PC-9 (cell line): ENCODE data around the gene MFAP2. TPM values are rescaled to one million over a fixed set of nuclear protein-coding genes. Genes with fewer than 3 reads are reported as not detected.

Source experiments
- BruUV-seq: library from RNA; stranded (reverse); fragments of 400-500 nt; replicated peaks from 2 replicates; lab custom pipeline; 2021; lab: Mats Ljungman, UMichigan
- CTCF ChIA-PET: fragments of 300-600 bp; sonication (Branson Sonifier 250); formaldehyde crosslinking; loops from one replicate; lab custom pipeline; 2022; ENCODE audit warnings: antibody characterized with exemption; lab: Charles Lee
- POLR2A ChIA-PET: fragments of 300-600 bp; sonication (Branson Sonifier 250); formaldehyde crosslinking; loops from one replicate; lab custom pipeline; 2022; ENCODE audit warnings: antibody characterized with exemption; ENCODE audit not compliant: unreplicated experiment; lab: Charles Lee
- DNase-seq, 2 experiments: peaks; one replicate each; pipeline versions ENCODE4 v3.0.0 to v3.0.0-alpha.2; 2015 to 2022; ENCODE audit warnings: mixed read lengths in 1 of 2
- H2AFZ ChIP-seq: fragments of 200-600 bp; sonication (generic); 2 replicates; pipeline ENCODE4 v1.8.1; 2017; ENCODE audit warnings: antibody characterized with exemption
- H3F3A ChIP-seq: fragments of 200-600 bp; sonication (generic); 2 replicates; pipeline ENCODE4 v1.8.1; 2017; ENCODE audit warnings: antibody characterized with exemption, mild to moderate bottlenecking, low read depth; ENCODE audit not compliant: insufficient read depth
- H3K27ac ChIP-seq: fragments of 200-600 bp; sonication (generic); 2 replicates; pipeline ENCODE4 v1.6.1; 2016; ENCODE audit warnings: mixed run types
- H3K27me3 ChIP-seq: fragments of 200-600 bp; sonication (generic); 2 replicates; pipeline ENCODE4 v1.6.1; 2016; ENCODE audit warnings: low read depth, mixed run types; ENCODE audit not compliant: insufficient read depth
- H3K36me3 ChIP-seq: fragments of 200-600 bp; sonication (generic); 2 replicates; pipeline ENCODE4 v1.6.1; 2016; ENCODE audit warnings: low read depth, mixed run types
- H3K4me1 ChIP-seq: fragments of 200-600 bp; sonication (generic); replicated peaks from 2 replicates; pipeline ENCODE4 v1.6.1; 2016; ENCODE audit warnings: mixed run types; ENCODE audit not compliant: insufficient read depth
- H3K4me2 ChIP-seq: fragments of 200-600 bp; sonication (generic); 2 replicates; pipeline ENCODE4 v1.6.1; 2017; ENCODE audit warnings: mixed run types
- H3K4me3 ChIP-seq: fragments of 200-600 bp; sonication (generic); 2 replicates; pipeline ENCODE4 v1.6.1; 2016; ENCODE audit warnings: mixed run types
- H3K79me2 ChIP-seq: fragments of 200-600 bp; sonication (generic); 2 replicates; pipeline ENCODE4 v1.6.1; 2017; ENCODE audit warnings: low read depth, mixed run types
- H3K9me2 ChIP-seq: fragments of 200-600 bp; sonication (generic); 2 replicates; pipeline ENCODE4 v1.8.1; 2017; ENCODE audit warnings: mild to moderate bottlenecking; ENCODE audit not compliant: insufficient read depth
- H3K9me3 ChIP-seq: fragments of 200-600 bp; sonication (generic); 2 replicates; pipeline ENCODE4 v1.8.1; 2016; ENCODE audit warnings: low read depth; ENCODE audit not compliant: insufficient read depth
- H4K20me1 ChIP-seq: fragments of 200-600 bp; sonication (generic); 2 replicates; pipeline ENCODE4 v1.8.1; 2017; ENCODE audit not compliant: insufficient read depth
- CTCF ChIP-seq: fragments of 200-600 bp; sonication (generic); conservative IDR thresholded peaks from 2 replicates; pipeline ENCODE4 v1.6.1; 2017; ENCODE audit warnings: mixed run types, antibody characterized with exemption, mild to moderate bottlenecking, moderate library complexity
- EZH2 ChIP-seq: fragments of 200-600 bp; sonication (generic); IDR thresholded peaks from 2 replicates; pipeline ENCODE4 v1.8.0; 2017; ENCODE audit warnings: antibody characterized with exemption, low read depth
- intact Hi-C: fragments of 100-400 bp; cut with micrococcal nuclease; formaldehyde crosslinking; loops from one replicate; pipeline ENCODE4 v1.10.0; 2022; ENCODE audit not compliant: unreplicated experiment
- total RNA-seq: library from RNA; stranded (reverse); gene quantifications from 2 replicates; pipeline ENCODE4 v1.2.3, GENCODE V29; 2021

Gene MFAP2
- total RNA-seq, 1 experiment from 2014 or later, result 6.3 TPM

DNA sequence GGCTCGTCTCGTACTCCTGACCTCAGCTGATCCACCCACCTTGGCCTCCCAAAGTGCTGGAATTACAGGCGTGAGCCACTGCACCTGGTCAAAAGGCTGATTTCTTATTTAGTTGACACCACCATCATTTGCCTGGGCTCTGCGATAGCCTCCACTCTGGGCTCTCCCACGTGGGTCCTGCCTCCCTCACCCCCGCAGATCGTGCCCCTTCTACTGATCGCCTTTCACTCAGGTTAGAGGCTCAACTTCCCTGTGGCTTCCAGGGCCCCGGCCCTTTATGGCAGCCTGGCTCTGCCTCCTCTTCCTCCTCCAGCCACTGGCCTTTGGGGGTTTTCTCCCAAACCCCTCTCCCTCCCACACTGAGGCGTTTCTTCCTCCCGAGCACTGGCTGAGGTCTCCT, 2.5 kb upstream of the MFAP2 start:
- no peak overlapping the region for H3K4me2 ChIP-seq
- CTCF ChIA-PET, result no interaction called here

DNA sequence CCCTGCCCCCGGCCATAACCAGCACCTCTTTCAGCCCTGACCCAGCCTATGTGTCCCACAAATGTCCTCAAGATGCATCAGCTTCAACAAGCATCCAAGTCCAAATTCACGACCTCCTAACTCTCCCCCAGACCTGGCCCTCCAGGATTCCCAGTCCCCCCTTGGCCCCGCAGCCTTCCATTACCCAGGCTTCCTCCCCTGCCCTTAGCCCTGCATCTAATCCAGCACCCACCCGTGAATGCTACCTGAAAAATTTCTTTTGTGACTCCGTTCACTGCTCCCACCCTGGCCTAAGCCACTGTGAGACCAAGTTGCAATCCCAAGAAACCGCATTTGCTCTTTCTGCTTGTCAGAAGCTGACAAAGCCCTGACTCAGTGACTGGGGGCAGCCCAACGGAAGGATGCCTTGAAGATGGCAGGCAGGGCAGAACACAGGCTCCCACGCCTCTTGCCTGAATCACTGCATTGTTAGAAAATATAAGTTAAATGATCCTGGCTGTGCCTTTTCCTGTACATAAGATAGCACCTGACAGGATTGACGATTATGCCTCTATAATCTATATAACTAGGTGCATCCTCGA, 939 bp upstream of the MFAP2 start:
- Histone ChIP-seq H3K4me2 (no peak overlapping the region), H4K20me1 (no peaks in the 10 kb centered on the region), H3K27ac (no peak overlapping the region), H3K9me3 (no peaks in the 10 kb centered on the region), H3K79me2 (no peaks in the 10 kb centered on the region), H3K36me3 (no peaks in the 10 kb centered on the region), H3K27me3 (no peaks in the 10 kb centered on the region), H3K4me3 (no peak overlapping the region), H3K4me1 (peaks cover 11% of the 10 kb centered on the region), H3F3A (peaks cover 10% of the 10 kb centered on the region; the same call in 1 of the 2 replicates), H2AFZ (no peak overlapping the region), H3K9me2 (no peaks in the 10 kb centered on the region)
- TF ChIP-seq EZH2, result no peak
- no peak for TF ChIP-seq CTCF
- DNase-seq, result no peak
- CTCF ChIA-PET, result no interaction called here
- intact Hi-C loops, result no loop called here
- POLR2A ChIA-PET, result no interaction called here
- BruUV-seq, result no TSS peak

More for the DNA sequence above, 2.5 kb upstream of the MFAP2 start:
- intact Hi-C loops, result no loop called here
- Histone ChIP-seq H3K4me1 (peaks cover 11% of the 10 kb centered on the region), H3K79me2 (no peaks in the 10 kb centered on the region), H3F3A (peaks cover 10% of the 10 kb centered on the region; the same call in 1 of the 2 replicates), H3K36me3 (no peaks in the 10 kb centered on the region), H4K20me1 (no peaks in the 10 kb centered on the region), H3K9me2 (no peaks in the 10 kb centered on the region), H3K27ac (no peak overlapping the region), H3K27me3 (no peaks in the 10 kb centered on the region), H3K9me3 (no peaks in the 10 kb centered on the region), H2AFZ (no peak overlapping the region), H3K4me3 (no peak overlapping the region)
- BruUV-seq, result no TSS peak
- POLR2A ChIA-PET, result no interaction called here
- no peak for DNase-seq
- TF ChIP-seq EZH2 (no peak), CTCF (no peak)

DNA sequence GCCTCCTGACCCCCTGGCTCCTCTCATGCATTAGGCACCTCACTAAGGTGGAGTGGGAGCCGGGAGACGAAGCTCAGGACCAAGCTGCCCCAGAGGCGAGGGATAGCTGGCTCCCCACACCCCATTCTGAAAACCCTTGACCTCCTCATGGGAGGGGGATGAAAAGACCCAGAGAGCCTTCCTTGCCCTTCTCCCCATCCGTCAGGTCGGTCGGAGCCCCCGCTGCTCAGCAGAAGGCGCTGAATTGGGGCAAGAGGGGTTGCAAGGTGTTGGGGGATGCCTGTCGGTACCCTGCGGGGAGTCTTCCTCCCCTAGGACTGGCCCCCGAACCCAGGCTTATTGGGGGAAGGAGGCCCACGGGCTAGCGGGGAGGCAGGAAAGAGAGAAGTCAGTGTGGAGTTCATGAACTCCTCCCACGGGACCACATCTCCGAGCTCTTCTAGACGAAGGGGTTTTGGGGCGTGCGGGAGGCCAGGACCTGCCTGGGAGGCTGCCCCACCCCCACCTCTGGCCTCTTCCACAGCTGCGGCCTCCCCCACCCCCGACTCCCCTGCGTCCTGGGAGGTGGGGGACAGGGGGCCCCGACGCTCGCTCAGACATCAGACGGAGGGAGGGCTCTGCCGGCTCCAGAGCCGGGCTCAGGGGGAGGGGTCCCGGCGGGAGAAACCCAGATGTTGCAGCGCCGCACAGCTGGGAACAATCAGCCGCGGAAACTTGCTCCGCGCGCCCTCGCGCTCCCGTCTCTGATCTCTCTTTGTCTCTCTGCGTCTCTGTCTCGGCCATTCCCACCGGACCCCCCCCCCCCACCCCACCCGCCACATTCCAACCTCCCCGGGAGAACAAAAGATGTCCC, 719 bp downstream of the MFAP2 start:
- no peaks in the 10 kb centered on the region for H3K9me2 ChIP-seq
- H3K4me3 ChIP-seq, result no peak overlapping the region
- no peak for TF ChIP-seq CTCF
- TF ChIP-seq EZH2, result no peak
- H3K4me1 ChIP-seq, result peaks cover 7% of the 10 kb centered on the region
- no peak overlapping the region for H3K4me2 ChIP-seq
- no peaks in the 10 kb centered on the region; the same call in 1 of the 2 replicates for H3F3A ChIP-seq
- ChIA-PET CTCF (interaction anchor here (0.6 kb wide), 1 partner anchor 64 kb away, joined by 4 read pairs; no protein-coding TSS in a partner anchor), POLR2A (no interaction called here)
- no peak overlapping the region for H3K27ac ChIP-seq
- intact Hi-C loops, result no loop called here
- H3K9me3 ChIP-seq, result no peaks in the 10 kb centered on the region
- no peaks in the 10 kb centered on the region for H3K79me2 ChIP-seq
- no TSS peak for BruUV-seq
- no peaks in the 10 kb centered on the region for H3K36me3 ChIP-seq
- no peak for DNase-seq
- H4K20me1 ChIP-seq, result no peaks in the 10 kb centered on the region
- no peaks in the 10 kb centered on the region for H3K27me3 ChIP-seq
- no peak overlapping the region for H2AFZ ChIP-seq
